ENCODE results near the gene CD47. TPM values are rescaled to one million over a fixed set of nuclear protein-coding genes. Genes with fewer than 3 reads are reported as not detected.

CD47 gene
- total and polyA plus RNA-seq, 10 of the 15 experiments (the other 5 are each of a cell fraction or from before 2014, with no cell fraction given): 22.9 to 175 (median 81.1) TPM

DNA sequence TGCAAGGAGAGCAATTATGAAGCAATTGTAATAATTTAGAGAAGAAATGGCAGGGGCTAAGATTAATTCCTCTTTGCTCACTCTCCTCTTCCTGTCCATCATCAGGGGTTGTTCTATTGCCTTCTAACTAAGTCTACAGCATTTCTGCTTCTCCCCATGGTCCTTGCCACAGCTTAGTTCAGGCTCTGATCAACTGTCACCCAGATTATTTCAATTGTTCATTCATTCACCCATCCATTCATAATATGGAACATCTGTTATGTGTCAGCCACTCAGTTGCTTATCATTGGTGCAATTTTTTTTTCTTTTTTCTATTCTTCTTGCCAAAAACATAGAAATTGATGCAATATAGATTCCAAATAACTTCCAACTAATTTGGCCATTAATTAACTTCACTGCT lies 93.2 kb downstream of the CD47 start:
- no peaks in the 10 kb centered on the region for H3K79me2 ChIP-seq (ENCODE audit: control insufficient read depth, insufficient read depth, low read length)
- TF ChIP-seq, protein P1, sequence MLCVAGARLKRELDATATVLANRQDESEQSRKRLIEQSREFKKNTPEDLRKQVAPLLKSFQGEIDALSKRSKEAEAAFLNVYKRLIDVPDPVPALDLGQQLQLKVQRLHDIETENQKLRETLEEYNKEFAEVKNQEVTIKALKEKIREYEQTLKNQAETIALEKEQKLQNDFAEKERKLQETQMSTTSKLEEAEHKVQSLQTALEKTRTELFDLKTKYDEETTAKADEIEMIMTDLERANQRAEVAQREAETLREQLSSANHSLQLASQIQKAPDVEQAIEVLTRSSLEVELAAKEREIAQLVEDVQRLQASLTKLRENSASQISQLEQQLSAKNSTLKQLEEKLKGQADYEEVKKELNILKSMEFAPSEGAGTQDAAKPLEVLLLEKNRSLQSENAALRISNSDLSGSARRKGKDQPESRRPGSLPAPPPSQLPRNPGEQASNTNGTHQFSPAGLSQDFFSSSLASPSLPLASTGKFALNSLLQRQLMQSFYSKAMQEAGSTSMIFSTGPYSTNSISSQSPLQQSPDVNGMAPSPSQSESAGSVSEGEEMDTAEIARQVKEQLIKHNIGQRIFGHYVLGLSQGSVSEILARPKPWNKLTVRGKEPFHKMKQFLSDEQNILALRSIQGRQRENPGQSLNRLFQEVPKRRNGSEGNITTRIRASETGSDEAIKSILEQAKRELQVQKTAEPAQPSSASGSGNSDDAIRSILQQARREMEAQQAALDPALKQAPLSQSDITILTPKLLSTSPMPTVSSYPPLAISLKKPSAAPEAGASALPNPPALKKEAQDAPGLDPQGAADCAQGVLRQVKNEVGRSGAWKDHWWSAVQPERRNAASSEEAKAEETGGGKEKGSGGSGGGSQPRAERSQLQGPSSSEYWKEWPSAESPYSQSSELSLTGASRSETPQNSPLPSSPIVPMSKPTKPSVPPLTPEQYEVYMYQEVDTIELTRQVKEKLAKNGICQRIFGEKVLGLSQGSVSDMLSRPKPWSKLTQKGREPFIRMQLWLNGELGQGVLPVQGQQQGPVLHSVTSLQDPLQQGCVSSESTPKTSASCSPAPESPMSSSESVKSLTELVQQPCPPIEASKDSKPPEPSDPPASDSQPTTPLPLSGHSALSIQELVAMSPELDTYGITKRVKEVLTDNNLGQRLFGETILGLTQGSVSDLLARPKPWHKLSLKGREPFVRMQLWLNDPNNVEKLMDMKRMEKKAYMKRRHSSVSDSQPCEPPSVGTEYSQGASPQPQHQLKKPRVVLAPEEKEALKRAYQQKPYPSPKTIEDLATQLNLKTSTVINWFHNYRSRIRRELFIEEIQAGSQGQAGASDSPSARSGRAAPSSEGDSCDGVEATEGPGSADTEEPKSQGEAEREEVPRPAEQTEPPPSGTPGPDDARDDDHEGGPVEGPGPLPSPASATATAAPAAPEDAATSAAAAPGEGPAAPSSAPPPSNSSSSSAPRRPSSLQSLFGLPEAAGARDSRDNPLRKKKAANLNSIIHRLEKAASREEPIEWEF (IDR thresholded peaks at IDR 0.05; ENCODE audit: insufficient replicate concordance, low read depth, low read length): no peak
- TF ChIP-seq FOXK2 (IDR thresholded peaks at IDR 0.05) (no peak), ZNF24 (IDR thresholded peaks at IDR 0.05) (no peak), SRF (IDR thresholded peaks at IDR 0.05; ENCODE audit: low read depth in 2 of 2, low read length in 2 of 2) (no peak), HDAC2 (IDR thresholded peaks at IDR 0.05) (no peak), ZNF622 (IDR thresholded peaks at IDR 0.05) (no peak), IKZF1 (conservative IDR thresholded peaks at IDR 0.05) (no peak), SMARCA5 (IDR thresholded peaks at IDR 0.05) (no peak), ASH2L (IDR thresholded peaks at IDR 0.05; ENCODE audit: borderline replicate concordance, low read depth) (no peak), STAT3 (IDR thresholded peaks at IDR 0.05; ENCODE audit: low read depth, low read length) (no peak), FOXM1 (IDR thresholded peaks at IDR 0.05; ENCODE audit: low read depth, low read length) (no peak), CBFB (IDR thresholded peaks at IDR 0.05; ENCODE audit: low read depth) (no peak)
- TF ChIP-seq, protein P2, sequence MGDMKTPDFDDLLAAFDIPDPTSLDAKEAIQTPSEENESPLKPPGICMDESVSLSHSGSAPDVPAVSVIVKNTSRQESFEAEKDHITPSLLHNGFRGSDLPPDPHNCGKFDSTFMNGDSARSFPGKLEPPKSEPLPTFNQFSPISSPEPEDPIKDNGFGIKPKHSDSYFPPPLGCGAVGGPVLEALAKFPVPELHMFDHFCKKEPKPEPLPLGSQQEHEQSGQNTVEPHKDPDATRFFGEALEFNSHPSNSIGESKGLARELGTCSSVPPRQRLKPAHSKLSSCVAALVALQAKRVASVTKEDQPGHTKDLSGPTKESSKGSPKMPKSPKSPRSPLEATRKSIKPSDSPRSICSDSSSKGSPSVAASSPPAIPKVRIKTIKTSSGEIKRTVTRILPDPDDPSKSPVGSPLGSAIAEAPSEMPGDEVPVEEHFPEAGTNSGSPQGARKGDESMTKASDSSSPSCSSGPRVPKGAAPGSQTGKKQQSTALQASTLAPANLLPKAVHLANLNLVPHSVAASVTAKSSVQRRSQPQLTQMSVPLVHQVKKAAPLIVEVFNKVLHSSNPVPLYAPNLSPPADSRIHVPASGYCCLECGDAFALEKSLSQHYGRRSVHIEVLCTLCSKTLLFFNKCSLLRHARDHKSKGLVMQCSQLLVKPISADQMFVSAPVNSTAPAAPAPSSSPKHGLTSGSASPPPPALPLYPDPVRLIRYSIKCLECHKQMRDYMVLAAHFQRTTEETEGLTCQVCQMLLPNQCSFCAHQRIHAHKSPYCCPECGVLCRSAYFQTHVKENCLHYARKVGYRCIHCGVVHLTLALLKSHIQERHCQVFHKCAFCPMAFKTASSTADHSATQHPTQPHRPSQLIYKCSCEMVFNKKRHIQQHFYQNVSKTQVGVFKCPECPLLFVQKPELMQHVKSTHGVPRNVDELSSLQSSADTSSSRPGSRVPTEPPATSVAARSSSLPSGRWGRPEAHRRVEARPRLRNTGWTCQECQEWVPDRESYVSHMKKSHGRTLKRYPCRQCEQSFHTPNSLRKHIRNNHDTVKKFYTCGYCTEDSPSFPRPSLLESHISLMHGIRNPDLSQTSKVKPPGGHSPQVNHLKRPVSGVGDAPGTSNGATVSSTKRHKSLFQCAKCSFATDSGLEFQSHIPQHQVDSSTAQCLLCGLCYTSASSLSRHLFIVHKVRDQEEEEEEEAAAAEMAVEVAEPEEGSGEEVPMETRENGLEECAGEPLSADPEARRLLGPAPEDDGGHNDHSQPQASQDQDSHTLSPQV (IDR thresholded peaks at IDR 0.05): no peak
- TF ChIP-seq, protein P3, sequence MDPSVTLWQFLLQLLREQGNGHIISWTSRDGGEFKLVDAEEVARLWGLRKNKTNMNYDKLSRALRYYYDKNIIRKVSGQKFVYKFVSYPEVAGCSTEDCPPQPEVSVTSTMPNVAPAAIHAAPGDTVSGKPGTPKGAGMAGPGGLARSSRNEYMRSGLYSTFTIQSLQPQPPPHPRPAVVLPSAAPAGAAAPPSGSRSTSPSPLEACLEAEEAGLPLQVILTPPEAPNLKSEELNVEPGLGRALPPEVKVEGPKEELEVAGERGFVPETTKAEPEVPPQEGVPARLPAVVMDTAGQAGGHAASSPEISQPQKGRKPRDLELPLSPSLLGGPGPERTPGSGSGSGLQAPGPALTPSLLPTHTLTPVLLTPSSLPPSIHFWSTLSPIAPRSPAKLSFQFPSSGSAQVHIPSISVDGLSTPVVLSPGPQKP (IDR thresholded peaks at IDR 0.05; ENCODE audit: low read depth, low read length): no peak
- TF ChIP-seq, protein P4, sequence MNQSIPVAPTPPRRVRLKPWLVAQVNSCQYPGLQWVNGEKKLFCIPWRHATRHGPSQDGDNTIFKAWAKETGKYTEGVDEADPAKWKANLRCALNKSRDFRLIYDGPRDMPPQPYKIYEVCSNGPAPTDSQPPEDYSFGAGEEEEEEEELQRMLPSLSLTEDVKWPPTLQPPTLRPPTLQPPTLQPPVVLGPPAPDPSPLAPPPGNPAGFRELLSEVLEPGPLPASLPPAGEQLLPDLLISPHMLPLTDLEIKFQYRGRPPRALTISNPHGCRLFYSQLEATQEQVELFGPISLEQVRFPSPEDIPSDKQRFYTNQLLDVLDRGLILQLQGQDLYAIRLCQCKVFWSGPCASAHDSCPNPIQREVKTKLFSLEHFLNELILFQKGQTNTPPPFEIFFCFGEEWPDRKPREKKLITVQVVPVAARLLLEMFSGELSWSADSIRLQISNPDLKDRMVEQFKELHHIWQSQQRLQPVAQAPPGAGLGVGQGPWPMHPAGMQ (IDR thresholded peaks at IDR 0.05; ENCODE audit: borderline replicate concordance): no peak
- SMC1A ChIA-PET (ENCODE audit: uncharacterized antibody, unreplicated experiment): no interaction called here
- no peaks in the 10 kb centered on the region for H3K9me3 ChIP-seq (replicated peaks; ENCODE audit: control insufficient read depth, insufficient read depth, low read length)
- no peak overlapping the region for H3K4me3 ChIP-seq
- no peak for ATAC-seq
- H2AFZ ChIP-seq (ENCODE audit: control insufficient read depth, low read depth, low read length): no peak overlapping the region
- H3K27ac ChIP-seq (ENCODE audit: control insufficient read depth, insufficient read depth): no peak overlapping the region
- no peaks in the 10 kb centered on the region for H4K20me1 ChIP-seq (ENCODE audit: control insufficient read depth, insufficient read depth)
- H3K27me3 ChIP-seq (replicated peaks in 1 of 2; ENCODE audit: control insufficient read depth in 2 of 2, insufficient read depth in 2 of 2, low read length in 1 of 2): no peaks in the 10 kb centered on the region; a peak in 1 of 4 replicates
- no peak overlapping the region for H3K4me2 ChIP-seq (ENCODE audit: control insufficient read depth, insufficient read depth)
- intact Hi-C loops (cut with micrococcal nuclease; ENCODE audit: unreplicated experiment) (no loop called here), in situ Hi-C loops (cut with MboI) (no loop called here)
- no peaks in the 10 kb centered on the region for H3K36me3 ChIP-seq (ENCODE audit: control insufficient read depth in 2 of 2, insufficient read depth in 2 of 2, low read length in 1 of 2)
- no TSS peak for BruUV-seq (replicated peaks)
- no peak overlapping the region for H3K9ac ChIP-seq (ENCODE audit: control insufficient read depth, insufficient read depth, low read length)
- RAD21 ChIA-PET (ENCODE audit: unreplicated experiment): no interaction called here
- POLR2A ChIA-PET: no interaction called here
- no peak for FAIRE-seq
- DNase-seq (ENCODE audit: low read depth, low spot score): no peak
- H3K4me1 ChIP-seq (ENCODE audit: control insufficient read depth, insufficient read depth, low read length): no peaks in the 10 kb centered on the region
- CTCF ChIA-PET: interaction anchor here (0.5 kb wide), 1 partner anchor 46 kb away, joined by 3 read pairs; no protein-coding TSS in a partner anchor
